Fibroblast of lung (primary cell): ENCODE results near the gene BBLN. TPM values are rescaled to one million over a fixed set of nuclear protein-coding genes. Genes with fewer than 3 reads are reported as not detected.

Experiments
- DNase-seq, 2 donors: peaks; one replicate each; pipeline versions ENCODE4 v3.0.0 to v3.0.0-alpha.2; 2010; ENCODE audit warnings: low read depth in 2 of 2
- H2AFZ ChIP-seq: 2 replicates; pipeline ENCODE4 v1.5.1; 2012; ENCODE audit warnings: low read length, control low read depth, inconsistent platforms
- H3K27ac ChIP-seq: 2 replicates; pipeline ENCODE4 v1.5.1; 2011; ENCODE audit warnings: low read length, control low read depth; ENCODE audit not compliant: insufficient read depth
- H3K27me3 ChIP-seq: 2 replicates; pipeline ENCODE4 v1.5.1; 2011; ENCODE audit warnings: mild to moderate bottlenecking, low read length; ENCODE audit not compliant: control insufficient read depth, insufficient read depth
- H3K36me3 ChIP-seq: 2 replicates; pipeline ENCODE4 v1.5.1; 2011; ENCODE audit warnings: low read length; ENCODE audit not compliant: control insufficient read depth, insufficient read depth
- H3K4me1 ChIP-seq: 2 replicates; pipeline ENCODE4 v1.5.1; 2011; ENCODE audit warnings: low read length; ENCODE audit not compliant: control insufficient read depth, insufficient read depth; ENCODE audit errors: extremely low read depth
- H3K4me2 ChIP-seq: 2 replicates; pipeline ENCODE4 v1.5.1; 2011; ENCODE audit warnings: low read length, control low read depth; ENCODE audit not compliant: insufficient read depth; ENCODE audit errors: extremely low read depth
- H3K4me3 ChIP-seq, 4 experiments: fragments of 200-600 bp in 1 of 4; sonication (generic) in 1 of 4; replicated peaks in 1 of 4; 2 replicates each; pipeline ENCODE4 v1.5.1; 2011 to 2016; ENCODE audit warnings: low read length in 4 of 4, low read depth in 3 of 4, mild to moderate bottlenecking in 3 of 4, control low read depth in 2 of 4, inconsistent platforms in 1 of 4, mixed read lengths in 1 of 4; ENCODE audit not compliant: insufficient read depth in 1 of 4; ENCODE audit errors: control extremely low read depth in 1 of 4
- H3K79me2 ChIP-seq: 2 replicates; pipeline ENCODE4 v1.5.1; 2012; ENCODE audit warnings: mild to moderate bottlenecking, low read length, inconsistent platforms; ENCODE audit not compliant: control insufficient read depth, insufficient read depth
- H3K9ac ChIP-seq: 2 replicates; pipeline ENCODE4 v1.5.1; 2011; ENCODE audit warnings: mild to moderate bottlenecking, low read length, control low read depth; ENCODE audit not compliant: insufficient read depth
- H3K9me3 ChIP-seq: 2 replicates; pipeline ENCODE4 v1.5.1; 2012; ENCODE audit warnings: low read depth, low read length; ENCODE audit not compliant: control insufficient read depth, insufficient read depth
- H4K20me1 ChIP-seq: 2 replicates; pipeline ENCODE4 v1.5.1; 2011; ENCODE audit warnings: low read length; ENCODE audit not compliant: control insufficient read depth, insufficient read depth; ENCODE audit errors: extremely low read depth
- CTCF ChIP-seq, 2 donors: IDR thresholded peaks in 1 of 2; conservative IDR thresholded peaks in 1 of 2; 1 replicate in 1 of 2; 2 replicates in 1 of 2; pipeline ENCODE4 v1.5.1; 2011 to 2012; ENCODE audit warnings: low read length in 2 of 2, control low read depth in 1 of 2, inconsistent platforms in 1 of 2, low read depth in 1 of 2, mild to moderate bottlenecking in 1 of 2
- EZH2 ChIP-seq: IDR thresholded peaks from 2 replicates; pipeline ENCODE4 v1.5.1; 2012; ENCODE audit warnings: low read length, control low read depth, mild to moderate bottlenecking; ENCODE audit errors: missing control alignments
- polyA plus RNA-seq, 2 donors: library from polyadenylated mRNA; depleted of rRNA in 1 of 2; stranded (reverse) in 1 of 2; unstranded in 1 of 2; fragments of >200 nt; gene quantifications; 2 replicates each; pipeline ENCODE4 v1.2.1, GENCODE V29; 2011 to 2012; ENCODE audit warnings: missing spikeins in 1 of 2
- total RNA-seq: library from RNA; depleted of rRNA; stranded (reverse); fragments of >200 nt; gene quantifications from 2 replicates; pipeline ENCODE4 v1.2.1, GENCODE V29; 2014

Gene BBLN
- total and polyA plus RNA-seq, 2 donors (not counting 1 experiment from before 2014, with no cell fraction given) = 23.8 to 29.4 TPM

DNA sequence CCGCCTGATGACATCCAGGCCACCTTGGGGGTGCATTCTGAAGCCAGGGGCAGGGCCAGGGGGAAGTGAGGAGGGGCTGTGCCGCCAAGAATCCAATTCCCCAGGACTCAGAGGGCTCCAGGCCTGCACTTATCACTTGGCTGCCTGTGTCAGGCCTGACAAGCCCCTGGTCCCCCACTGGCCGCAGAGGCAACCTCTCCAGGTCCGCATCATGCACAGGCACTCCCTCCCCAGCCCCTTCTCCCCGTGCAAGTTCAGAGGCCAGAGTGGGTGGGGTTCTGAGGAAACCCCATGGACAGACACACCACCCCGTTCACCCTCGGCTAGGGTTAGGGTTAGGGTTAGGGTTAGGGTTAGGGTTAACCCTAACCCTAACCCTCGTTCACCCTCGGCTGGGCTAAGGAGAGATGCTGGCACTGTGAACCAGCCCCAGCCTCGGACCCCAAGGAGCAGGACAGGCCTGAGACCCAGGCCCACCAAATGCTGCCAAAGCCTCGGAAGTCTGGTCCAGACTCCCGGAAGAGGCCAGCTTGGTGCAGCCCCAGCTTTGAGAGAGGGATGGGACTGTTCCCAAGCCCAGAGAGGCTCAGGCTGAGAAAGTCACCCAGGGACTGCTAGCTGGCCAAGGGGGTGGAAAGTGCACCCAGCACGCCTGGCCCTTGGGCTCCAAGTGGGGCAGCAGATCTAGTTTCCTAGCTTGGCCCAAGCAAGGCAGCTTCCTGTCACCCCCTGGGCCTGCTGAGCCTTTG, 5.9 kb upstream of the BBLN start:
- TF ChIP-seq CTCF (conservative IDR thresholded peaks at IDR 0.05 in 1 of 2, IDR thresholded peaks at IDR 0.05 in 1 of 2; ENCODE audit: low read depth in 1 of 2, low read length in 2 of 2) (no peak), EZH2 (no peak)
- H3K9me3 ChIP-seq = no peaks in the 10 kb centered on the region
- no peak overlapping the region for H3K4me2 ChIP-seq
- no peaks in the 10 kb centered on the region for H3K79me2 ChIP-seq
- H3K27me3 ChIP-seq = no peaks in the 10 kb centered on the region
- H3K4me3 ChIP-seq = no peak overlapping the region
- H4K20me1 ChIP-seq = no peaks in the 10 kb centered on the region
- H3K4me1 ChIP-seq = no peaks in the 10 kb centered on the region
- no peak overlapping the region for H2AFZ ChIP-seq
- DNase-seq = no peak
- no peaks in the 10 kb centered on the region for H3K36me3 ChIP-seq
- no peak overlapping the region for H3K27ac ChIP-seq
- H3K9ac ChIP-seq = no peak overlapping the region

GRCh38 chr9:128155736-128156500, 4.1 kb upstream of the BBLN start:
- H3K4me1 ChIP-seq = no peaks in the 10 kb centered on the region
- H3K4me2 ChIP-seq = no peak overlapping the region
- no peaks in the 10 kb centered on the region for H3K79me2 ChIP-seq
- no peak overlapping the region for H2AFZ ChIP-seq
- DNase-seq = no peak
- no peaks in the 10 kb centered on the region for H3K36me3 ChIP-seq
- H3K27me3 ChIP-seq = no peaks in the 10 kb centered on the region
- H3K27ac ChIP-seq = no peak overlapping the region
- no peak for TF ChIP-seq EZH2
- TF ChIP-seq CTCF (conservative IDR thresholded peaks at IDR 0.05 in 1 of 2, IDR thresholded peaks at IDR 0.05 in 1 of 2; ENCODE audit: low read depth in 1 of 2, low read length in 2 of 2) = no peak
- H3K4me3 ChIP-seq = no peak overlapping the region
- H4K20me1 ChIP-seq = no peaks in the 10 kb centered on the region
- no peak overlapping the region for H3K9ac ChIP-seq
- no peaks in the 10 kb centered on the region for H3K9me3 ChIP-seq

- H3K27ac ChIP-seq = peak overlapping the region; percentile 59
- H3K4me1 ChIP-seq = no peaks in the 10 kb centered on the region
- no peaks in the 10 kb centered on the region for H3K27me3 ChIP-seq
- no peaks in the 10 kb centered on the region for H3K9me3 ChIP-seq
- peaks cover 6% of the 10 kb centered on the region for H3K36me3 ChIP-seq
- H2AFZ ChIP-seq = peak overlapping the region; percentile 94
- H3K4me3 ChIP-seq = peak overlapping the region; percentile 40 to 61 (median 52)
- no peaks in the 10 kb centered on the region for H4K20me1 ChIP-seq
- no peaks in the 10 kb centered on the region for H3K79me2 ChIP-seq
- no peak for DNase-seq
- H3K9ac ChIP-seq = peak overlapping the region; percentile 53
- H3K4me2 ChIP-seq = peak overlapping the region; percentile 79
- TF ChIP-seq CTCF (conservative IDR thresholded peaks at IDR 0.05 in 1 of 2, IDR thresholded peaks at IDR 0.05 in 1 of 2; ENCODE audit: low read depth in 1 of 2, low read length in 2 of 2) (no peak), EZH2 (no peak)
These were observed 612 bp upstream of the BBLN start for GRCh38 chr9:128159522-128159783.
